Stimulated activated CD4-positive, alpha-beta T cell treated with anti-CD3 and anti-CD28 coated beads, Interleukin-2, amount 100 ng/mL, for 4 hours (primary cell): Measurements from ENCODE around the gene DNAJC24.

ENCODE experiments used
- DNase-seq: peaks from one replicate; pipeline ENCODE4 v3.0.0-alpha.2; 2020; ENCODE audit warnings: low read depth

Gene DNAJC24

DNA sequence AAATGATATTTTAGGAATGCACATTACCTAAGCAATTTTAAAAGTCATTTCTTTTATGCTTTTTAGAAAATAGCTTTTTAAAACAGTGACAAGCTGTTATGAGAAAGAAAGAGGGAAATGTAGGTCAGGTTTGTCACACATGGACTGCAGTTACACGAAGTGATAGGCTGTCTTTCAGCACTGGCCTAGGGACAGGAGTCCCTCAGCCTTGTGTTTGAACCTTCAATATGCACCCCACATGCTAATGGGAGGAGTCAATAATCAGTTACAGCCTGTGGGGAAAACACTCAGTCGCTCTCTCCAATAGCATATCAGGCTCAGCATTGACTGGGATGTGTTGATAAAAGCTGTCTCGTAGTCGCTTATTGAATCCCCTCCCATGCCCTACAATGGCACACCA, 45.8 kb downstream of the DNAJC24 start:
- DNase-seq: no peak

DNA sequence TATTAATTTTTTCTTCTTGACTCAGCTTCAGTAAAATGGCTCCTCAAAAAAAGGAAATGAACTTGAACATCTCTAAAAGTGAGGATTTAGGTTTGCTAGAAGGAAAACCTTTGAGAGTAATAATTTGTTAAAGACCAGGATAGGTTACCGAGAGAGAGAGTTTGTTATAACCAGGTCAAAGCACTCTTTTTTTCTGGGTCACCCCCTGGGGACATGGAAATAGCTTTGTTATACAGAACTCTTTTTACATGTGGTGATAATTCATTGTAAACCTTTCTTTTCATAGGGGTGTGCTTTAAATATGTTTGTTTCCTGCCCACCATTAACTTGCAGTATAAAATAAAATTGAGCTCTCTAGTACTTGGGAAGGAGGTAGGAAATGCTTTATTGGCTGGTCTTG, 47.7 kb downstream of the DNAJC24 start:
- no peak for DNase-seq

DNA sequence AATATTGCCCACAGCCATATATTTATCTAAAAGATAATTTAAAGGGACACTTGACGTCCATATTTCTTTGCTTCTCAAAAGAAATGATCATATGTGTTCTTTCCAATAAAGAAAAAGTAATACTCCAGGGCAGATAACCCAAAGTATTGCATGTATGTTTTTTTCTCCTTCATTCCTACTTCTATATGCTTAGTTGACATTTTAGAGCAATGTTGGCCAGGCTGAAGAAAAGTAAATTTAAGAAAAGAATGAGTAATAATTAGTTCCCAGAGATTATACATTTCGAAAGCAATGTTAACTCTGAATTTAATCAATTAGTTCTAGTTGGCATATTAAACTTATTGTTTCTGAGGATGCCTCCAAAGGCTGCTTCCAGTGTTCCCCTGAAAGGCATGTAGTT, 48.2 kb downstream of the DNAJC24 start:
- DNase-seq: no peak

DNA sequence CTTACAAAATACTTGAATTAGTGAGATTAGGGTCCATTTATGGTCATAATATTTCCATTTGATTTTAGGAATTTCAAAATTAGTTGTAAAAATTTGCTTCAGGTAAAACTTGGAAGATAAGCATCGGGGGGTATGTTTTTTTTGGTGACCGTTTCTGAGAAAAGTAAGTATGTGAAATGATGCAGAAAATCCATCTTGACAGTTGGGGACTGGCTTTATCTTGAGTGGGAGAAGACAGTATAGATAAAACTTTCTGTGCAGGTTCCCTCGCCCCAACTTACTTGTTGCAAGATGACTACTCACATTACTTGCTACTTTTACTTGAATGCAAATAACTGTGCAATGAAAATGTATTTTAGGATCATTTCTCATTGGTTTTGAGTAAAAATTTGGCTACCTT, 49.5 kb downstream of the DNAJC24 start:
- no peak for DNase-seq

DNA sequence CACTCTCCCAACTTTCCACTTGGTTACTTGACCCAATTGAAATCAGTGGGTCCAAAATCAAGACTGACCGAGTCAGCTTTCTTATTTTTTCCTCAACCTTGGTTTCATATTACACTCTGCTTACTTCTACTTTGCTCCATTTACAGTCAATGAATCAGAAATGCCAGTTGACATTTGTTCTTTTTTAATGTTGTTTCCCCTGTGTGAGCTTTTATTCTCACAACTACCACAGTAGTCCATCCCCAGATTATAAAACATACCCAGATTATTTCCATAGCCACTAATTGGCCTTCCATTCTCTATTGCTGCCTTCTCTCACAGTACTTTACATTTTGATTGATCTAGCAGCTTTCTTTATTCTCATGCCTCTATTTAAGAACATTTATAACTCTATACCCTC, 50.0 kb downstream of the DNAJC24 start:
- no peak for DNase-seq

DNA sequence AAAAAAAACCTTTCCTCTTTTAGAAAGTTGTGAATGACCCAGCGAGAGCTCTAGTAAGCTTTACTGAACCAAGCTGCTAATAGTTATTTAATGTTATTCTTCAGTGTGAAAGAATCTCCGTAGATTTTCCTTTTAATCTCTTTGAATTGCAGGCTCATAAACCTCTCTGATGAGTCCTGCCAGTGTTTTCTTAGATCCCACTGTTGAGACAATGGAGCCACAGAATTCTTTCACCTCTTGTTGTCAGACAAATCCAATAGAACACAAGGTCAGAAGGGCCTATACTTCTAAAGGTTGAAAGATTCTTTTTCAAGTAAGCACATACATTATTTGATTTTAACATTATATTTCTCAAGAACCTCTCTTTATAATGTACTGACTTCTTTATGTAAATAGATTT, 52.2 kb downstream of the DNAJC24 start:
- no peak for DNase-seq

DNA sequence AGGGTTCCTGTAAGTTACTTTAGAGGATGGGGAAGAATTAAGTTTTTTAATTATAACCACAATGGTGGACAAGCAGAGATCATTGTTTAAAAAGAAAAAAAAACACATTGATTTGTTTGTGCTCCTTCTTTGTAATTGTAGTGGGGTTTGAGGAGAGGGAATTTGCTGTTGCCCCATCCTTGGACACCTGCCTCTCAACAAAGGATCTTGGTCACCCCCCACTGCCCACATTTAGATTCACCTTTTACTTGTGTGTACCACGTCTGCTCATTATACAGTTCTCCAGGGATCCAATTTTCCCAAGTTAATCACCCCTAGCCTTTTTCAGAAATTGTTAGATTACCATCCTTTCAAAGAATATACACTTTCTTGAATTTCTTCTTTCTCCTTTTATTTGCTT, 53.0 kb downstream of the DNAJC24 start:
- DNase-seq: no peak

DNA sequence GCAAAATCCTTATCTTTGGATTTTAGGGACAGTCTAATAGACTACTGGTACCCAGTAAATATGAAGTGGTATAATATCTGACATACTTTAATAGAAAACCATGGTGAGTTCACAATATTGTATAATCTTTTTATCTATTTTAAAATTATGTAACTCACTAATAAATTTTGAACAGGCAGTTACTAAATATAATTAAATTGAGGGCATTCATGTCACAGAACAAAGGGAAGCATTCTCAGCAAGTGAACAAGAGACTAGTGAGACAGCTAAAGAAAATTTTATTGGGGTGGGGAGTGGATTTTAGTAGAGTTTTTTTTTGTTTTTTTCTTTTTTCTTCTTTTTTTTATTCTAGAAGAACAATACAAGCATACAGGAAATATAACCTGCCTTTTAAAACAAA, 55.0 kb downstream of the DNAJC24 start:
- no peak for DNase-seq

DNA sequence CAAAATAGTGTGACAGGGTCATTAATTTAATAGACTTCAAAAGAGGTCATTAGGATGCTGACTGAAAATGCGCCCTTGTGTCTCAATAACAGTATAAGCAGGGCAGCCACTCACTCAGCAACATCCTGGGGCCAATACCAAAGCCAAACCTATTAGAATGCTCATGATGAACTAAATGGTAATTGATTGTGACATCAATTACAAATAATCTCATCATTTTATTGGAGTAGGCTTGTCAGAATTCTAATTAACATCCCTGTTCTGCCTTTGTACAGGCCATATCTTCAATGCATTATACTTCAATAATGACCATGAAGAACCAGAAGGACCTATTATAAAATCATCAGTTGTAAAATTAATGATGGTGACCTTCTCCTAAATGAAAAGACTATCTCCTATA, 64.2 kb downstream of the DNAJC24 start:
- DNase-seq: no peak

DNA sequence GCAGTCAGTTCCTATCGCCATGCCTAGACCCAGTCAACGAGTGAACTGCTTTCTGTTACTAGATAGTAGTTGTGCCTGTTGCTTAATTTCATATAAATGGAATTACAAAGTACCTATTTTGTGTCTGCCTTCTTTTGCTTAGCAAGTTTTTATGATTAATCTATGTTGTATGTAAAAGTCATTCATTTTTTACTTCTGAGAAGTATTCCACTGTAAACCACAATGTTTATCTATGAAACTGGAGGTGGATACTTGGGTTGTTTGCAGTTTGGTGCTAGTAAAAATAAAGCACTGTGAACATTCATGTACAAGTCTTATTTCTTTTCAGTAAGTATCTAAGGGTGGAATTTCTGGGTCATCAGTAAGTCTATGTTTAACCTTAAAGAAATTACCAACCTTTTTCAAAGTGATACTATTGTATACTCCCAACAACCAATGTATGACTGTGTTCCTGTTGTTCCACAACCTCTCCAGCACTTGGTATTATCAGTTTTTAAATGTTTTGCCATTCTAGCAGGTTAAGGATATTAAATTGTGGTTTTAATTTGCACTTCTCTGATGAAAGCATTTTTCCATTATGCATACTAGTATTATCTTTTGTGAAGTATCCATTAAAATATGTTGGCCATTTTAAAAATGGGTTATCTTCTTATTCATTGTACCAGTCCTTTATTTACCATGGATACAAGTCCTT, 68.2 kb downstream of the DNAJC24 start:
- no peak for DNase-seq

DNA sequence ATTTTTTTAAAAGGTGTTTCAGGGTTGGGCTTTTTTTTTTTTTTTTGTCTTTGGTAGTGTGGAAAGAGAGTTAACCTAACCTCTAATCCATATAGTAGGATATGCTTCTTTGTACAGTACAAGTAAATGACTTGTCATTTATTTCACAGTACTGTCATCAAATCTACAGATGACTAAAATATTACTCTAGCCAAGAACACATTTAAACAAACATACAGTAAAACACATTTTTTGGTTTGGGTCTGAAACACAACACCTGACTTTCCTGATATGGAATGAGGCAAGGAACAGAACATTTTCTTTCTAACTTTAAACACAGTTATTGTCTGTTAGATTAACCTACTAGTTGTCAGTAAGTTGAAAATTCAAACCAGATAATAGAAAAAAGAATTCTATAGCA, 71.6 kb downstream of the DNAJC24 start:
- DNase-seq: no peak

DNA sequence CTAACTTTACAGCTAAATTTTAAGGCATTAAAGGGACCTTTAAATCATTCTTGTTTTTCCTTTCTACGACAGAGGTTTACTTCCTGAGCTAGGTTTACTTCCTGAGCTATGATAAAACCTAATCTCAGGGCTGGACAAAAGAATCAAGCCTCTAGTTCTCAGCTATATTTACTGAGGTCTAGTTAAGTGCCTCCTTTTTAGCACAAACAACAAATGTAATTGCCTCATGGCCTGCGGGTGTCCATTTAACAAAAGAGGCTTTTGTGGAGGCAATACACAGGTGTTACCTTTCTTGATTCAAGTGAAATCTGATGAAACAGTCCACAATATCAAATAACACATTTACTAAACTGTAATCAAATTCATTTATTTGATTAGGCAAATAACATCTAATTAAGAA, 72.4 kb downstream of the DNAJC24 start:
- DNase-seq: no peak

DNA sequence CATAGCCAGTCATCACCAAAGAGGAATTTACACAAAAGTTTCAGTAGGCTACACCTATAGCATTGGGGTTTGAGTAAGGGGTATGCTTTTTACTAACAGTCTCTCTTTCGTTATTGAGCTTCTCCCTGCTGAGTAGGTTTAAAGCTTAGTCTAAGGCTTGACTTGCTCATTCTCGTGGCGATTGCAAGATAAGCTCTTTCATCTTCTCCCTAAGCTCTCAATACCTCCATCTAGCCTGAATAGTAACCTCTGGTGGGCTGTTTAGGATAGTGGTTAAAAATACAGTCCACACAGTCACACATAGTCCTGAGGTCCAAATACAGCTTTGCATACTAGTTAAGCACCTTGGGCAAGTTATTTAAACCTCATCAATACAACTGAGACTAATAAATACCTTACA, 74.1 kb downstream of the DNAJC24 start:
- no peak for DNase-seq

DNA sequence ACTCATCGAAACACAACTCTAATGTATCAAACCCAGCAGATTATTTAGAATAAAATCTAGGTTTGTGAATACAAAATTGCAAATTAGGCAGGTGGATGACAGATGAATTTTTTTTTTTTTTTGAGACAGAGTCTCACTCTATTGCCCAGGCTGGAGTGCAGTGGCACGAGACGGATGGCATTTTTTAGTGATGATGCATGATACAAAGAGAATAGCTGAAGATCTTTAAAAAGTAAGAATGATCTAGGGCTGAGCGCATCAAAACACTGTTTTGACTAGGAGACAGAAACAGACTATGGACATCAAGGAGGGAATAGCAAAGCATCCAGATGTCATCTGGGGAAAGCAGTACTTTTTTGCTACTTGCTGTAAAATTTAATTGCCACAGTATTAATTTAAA, 76.0 kb downstream of the DNAJC24 start:
- DNase-seq: no peak

DNA sequence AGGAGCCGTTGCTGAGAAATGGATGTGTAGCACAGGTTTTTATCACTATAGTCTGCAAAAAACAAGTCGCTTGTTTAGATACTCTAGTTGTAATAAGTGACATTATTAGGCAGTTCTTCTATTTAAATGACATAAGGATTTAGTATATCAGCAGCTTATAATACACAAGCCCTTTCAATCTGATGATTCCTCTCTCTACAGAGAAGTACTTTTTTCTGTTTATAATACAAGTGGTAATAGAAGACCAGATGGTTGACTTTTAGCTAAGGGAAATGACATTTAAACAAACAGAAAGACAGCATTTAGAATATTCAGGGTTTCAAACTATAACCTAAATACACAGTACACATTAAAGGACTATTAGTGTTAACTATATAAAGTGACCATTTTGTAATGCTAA, 79.4 kb downstream of the DNAJC24 start:
- DNase-seq: no peak

DNA sequence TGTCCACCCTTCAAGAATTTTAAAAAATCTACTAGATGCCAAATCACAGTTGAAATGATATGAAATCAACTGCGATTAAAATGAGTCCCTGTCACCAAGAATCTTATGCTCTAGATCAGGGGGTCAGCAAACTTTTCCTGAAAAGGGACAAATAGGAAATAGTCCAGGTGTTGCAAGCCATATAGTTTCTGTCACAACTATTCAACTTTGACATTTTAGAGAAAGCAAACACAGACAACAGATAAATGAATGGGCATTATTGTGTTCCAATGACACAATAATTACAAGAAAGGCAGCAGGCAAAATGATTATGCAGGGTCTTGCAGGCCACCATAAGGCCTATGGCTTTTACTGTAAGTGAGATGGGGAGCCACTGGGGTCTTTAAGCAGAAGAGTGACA, 81.2 kb downstream of the DNAJC24 start:
- DNase-seq: no peak

DNA sequence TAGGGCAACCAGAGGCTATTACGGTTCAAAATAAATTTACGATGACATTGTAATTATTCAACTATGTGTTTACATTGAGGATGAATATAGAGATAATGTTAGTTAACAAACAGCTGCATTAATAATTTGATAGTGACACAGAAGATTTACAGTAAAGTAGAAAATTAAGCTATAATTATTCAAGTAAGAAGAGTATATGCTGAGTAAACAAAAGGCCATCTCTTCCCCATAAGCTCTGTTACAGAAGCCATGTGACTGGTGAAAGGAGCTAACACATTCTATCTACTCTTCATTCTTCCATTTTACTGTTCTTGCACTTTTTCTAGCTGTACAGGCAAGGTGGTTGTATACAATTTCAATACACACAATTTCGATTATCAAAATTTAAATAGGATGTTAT, 85.5 kb downstream of the DNAJC24 start:
- no peak for DNase-seq

DNA sequence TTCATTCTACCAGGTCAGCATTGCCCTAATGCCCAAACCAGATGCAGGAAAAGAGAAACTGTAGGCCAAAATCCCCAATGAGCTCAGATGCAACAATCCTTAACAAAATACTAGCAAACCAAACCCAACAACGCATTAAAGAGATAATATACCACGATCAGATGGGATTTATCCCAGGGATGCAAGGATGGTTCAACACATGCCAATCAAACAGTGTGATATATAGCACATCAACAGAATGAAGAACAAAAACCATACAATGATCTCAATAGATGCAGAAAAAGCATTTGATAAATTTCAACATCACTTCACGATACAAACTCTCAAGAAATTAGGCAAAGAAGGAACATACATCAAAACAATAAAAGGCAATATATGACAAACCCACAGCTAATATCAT, 94.8 kb downstream of the DNAJC24 start:
- no peak for DNase-seq

DNA sequence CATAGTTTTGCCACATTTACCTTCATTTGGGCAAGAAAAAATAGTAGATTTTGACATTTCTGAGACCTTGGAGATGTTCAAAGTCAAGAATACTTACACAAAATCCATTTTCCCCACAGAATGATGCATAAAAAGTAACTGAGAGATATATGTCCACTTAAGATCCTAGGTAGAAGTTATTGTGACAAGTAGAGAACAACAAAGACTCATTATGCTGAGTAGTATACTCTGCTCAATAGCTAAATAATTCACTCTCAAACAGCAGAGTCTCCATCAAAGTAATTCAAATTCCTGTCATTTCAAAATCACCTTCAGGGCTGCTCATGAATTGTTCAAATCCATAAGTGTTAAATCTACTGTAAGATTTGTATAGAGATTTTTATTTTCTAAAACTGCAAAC, 104.4 kb downstream of the DNAJC24 start:
- DNase-seq: no peak

DNA sequence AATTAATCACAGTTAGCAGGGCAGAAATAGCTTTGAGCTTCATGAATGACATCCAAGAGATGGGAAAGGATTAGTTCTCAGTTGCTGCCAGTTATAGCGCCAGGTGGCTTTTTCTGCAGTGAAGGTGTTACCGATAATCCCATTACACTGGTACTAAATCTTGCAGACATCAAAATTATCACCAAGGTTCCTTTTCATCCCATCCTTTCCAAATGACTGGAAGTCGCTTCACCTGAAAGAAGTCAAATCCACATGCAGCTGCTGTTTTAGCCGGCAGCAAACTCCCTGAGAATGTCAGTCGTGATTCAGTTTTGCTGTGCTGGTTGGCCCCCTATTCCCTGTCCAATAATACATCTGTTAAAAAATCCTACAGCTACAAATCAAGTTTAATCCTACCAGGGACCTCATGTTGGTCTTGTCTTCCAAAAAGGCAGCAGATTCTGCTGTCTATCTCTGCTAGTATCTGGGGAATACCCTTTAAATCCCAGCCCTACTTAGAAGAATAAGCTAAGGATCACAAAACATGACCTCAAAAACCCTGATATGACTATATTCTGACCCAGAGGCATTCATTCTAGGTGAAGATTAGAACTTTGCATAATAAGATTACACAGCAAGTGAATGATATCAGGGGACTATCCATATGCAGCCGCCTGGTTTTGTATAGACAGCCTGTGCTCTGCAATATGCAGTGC, 108.0 kb downstream of the DNAJC24 start:
- DNase-seq: no peak

DNA sequence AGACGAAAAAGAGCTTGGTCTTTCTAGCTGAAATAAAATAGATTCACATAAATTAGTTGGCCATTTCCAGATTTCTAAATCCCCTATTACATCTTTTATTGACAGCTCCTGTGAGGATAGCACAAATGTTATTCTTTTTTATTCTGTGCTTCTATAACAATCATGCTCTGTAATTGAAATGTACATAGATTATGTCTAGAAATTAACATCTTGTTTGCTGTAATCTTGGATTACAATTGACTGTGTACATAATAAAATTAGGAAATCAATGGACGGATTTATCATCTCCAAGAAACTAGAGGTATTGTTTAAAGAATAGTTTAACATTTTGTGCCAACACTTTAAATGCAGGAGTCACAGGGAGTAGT, 108.5 kb downstream of the DNAJC24 start:
- DNase-seq: no peak

DNA sequence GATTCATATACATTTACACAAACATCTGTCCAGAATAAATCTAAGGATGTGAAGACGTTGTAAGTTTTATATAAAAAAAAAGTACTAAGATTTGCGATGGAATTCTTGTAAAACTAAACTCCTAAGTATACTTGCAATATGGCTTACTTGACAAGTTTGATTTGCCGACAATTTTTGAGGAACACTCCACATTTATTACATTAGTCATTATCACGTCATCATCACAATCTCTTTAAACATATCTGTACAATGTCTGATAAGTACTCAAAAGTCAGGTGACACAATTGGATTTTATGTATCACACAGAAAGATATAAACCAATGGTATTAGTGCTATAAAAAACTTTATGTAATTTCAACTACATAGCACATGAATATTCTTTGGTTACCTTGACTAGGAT, 109.4 kb downstream of the DNAJC24 start:
- no peak for DNase-seq

DNA sequence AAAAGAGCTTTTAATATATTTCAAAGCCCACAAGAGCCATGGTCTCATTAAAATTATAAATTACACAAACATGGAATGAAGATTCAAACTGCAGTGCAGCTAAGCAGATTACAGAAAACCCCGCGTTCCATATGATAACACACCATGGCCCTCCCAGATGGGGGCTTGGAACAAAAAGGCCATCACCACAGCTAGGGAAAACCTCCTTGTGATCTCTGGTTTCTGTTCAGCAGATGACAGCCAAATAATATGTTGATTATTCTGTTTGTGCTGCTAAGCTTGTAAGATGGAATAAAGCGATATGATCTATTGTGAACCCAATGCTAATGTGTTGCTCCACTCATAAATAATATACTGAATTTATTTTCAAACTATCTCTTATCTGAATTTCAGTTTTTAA, 111.3 kb downstream of the DNAJC24 start:
- DNase-seq: no peak
